H1 (cell line): ENCODE data around the gene VOPP1.

Source experiments
- ATF3 ChIP-seq: IDR thresholded peaks from 2 replicates; pipeline ENCODE4 v1.6.1; 2011; ENCODE audit warnings: low read depth, mild to moderate bottlenecking, low read length; ENCODE audit not compliant: insufficient read depth
- EP300 ChIP-seq, 2 experiments: IDR thresholded peaks; 1 replicate in 1 of 2; 2 replicates in 1 of 2; pipeline ENCODE4 v1.6.1; 2011 to 2012; ENCODE audit warnings: low read depth in 2 of 2, low read length in 2 of 2, mild to moderate bottlenecking in 2 of 2, borderline replicate concordance in 1 of 2, inconsistent platforms in 1 of 2, moderate library complexity in 1 of 2
- EZH2 ChIP-seq: fragments of 200-600 bp; sonication (generic); IDR thresholded peaks from 2 replicates; pipeline ENCODE4 v1.7.1; 2012; ENCODE audit warnings: low read depth, mild to moderate bottlenecking, moderate library complexity, low read length, inconsistent platforms; ENCODE audit not compliant: severe bottlenecking
- JUN ChIP-seq: IDR thresholded peaks from 2 replicates; pipeline ENCODE4 v1.6.1; 2011; ENCODE audit warnings: low read depth, mild to moderate bottlenecking, improper control_type of control experiment, low read length
- POLR2A ChIP-seq, 2 experiments: IDR thresholded peaks; 1 replicate in 1 of 2; 2 replicates in 1 of 2; pipeline ENCODE4 v1.6.1; 2011; ENCODE audit warnings: low read depth in 2 of 2, low read length in 2 of 2, mild to moderate bottlenecking in 2 of 2; ENCODE audit errors: control extremely low read depth in 1 of 2
- POLR2AphosphoS5 ChIP-seq: IDR thresholded peaks from 2 replicates; pipeline ENCODE4 v1.6.1; 2011; ENCODE audit warnings: low read depth, low read length
- SRF ChIP-seq: IDR thresholded peaks from 2 replicates; pipeline ENCODE4 v1.6.1; 2011; ENCODE audit warnings: mild to moderate bottlenecking, low read depth, low read length, moderate library complexity
- SUZ12 ChIP-seq: fragments of 200-600 bp; sonication (generic); IDR thresholded peaks from 2 replicates; pipeline ENCODE4 v1.6.1; 2012; ENCODE audit warnings: mild to moderate bottlenecking, inconsistent platforms, low read length, moderate library complexity, mixed read lengths
- TAF1 ChIP-seq: IDR thresholded peaks from 2 replicates; pipeline ENCODE4 v1.6.1; 2011; ENCODE audit warnings: mild to moderate bottlenecking, low read depth, low read length
- TF ChIP-seq, protein P1 (sequence below), 3 experiments: IDR thresholded peaks; 1 replicate in 2 of 3; 2 replicates in 1 of 3; pipeline versions ENCODE4 v1.5.1 to v1.6.1; 2011; ENCODE audit warnings: low read length in 3 of 3, mild to moderate bottlenecking in 3 of 3, inconsistent platforms in 2 of 3, low read depth in 1 of 3, moderate library complexity in 1 of 3; ENCODE audit not compliant: insufficient read depth in 1 of 3; ENCODE audit errors: control extremely low read depth in 1 of 3
- TF ChIP-seq, protein P2 (sequence below): IDR thresholded peaks from 2 replicates; pipeline ENCODE4 v1.6.1; 2011; ENCODE audit warnings: low read length, improper control_type of control experiment
- TF ChIP-seq, protein P3 (sequence below): IDR thresholded peaks from 2 replicates; pipeline ENCODE4 v1.6.1; 2012; ENCODE audit warnings: inconsistent platforms

DNA sequence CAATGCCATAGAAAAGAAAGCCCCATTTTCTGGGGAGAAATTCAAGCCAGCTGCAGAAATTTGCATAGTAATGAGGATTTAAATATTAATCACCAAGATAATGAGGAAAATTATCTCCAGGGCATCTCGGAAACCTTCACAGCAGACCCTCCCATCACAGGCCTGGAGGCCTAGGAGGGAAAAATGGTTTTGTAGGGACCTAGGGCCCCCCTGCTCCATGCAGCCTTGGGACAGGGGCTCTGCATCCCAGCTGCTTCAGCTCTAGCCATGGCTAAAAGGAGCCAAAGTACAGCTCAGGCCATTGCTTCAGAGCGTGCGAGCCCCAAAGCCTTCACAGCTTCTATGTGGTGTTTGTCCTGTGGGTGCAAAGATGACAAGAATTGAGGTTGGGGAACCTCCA is 46.6 kb upstream of the VOPP1 start:
- TF ChIP-seq, protein P1, sequence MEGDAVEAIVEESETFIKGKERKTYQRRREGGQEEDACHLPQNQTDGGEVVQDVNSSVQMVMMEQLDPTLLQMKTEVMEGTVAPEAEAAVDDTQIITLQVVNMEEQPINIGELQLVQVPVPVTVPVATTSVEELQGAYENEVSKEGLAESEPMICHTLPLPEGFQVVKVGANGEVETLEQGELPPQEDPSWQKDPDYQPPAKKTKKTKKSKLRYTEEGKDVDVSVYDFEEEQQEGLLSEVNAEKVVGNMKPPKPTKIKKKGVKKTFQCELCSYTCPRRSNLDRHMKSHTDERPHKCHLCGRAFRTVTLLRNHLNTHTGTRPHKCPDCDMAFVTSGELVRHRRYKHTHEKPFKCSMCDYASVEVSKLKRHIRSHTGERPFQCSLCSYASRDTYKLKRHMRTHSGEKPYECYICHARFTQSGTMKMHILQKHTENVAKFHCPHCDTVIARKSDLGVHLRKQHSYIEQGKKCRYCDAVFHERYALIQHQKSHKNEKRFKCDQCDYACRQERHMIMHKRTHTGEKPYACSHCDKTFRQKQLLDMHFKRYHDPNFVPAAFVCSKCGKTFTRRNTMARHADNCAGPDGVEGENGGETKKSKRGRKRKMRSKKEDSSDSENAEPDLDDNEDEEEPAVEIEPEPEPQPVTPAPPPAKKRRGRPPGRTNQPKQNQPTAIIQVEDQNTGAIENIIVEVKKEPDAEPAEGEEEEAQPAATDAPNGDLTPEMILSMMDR (IDR thresholded peaks at IDR 0.05; ENCODE audit: control extremely low read depth in 1 of 3, insufficient read depth in 1 of 3, low read depth in 1 of 3, low read length in 3 of 3) = no peak
- TF ChIP-seq POLR2A (IDR thresholded peaks at IDR 0.05; ENCODE audit: control extremely low read depth in 1 of 2, low read depth in 2 of 2, low read length in 2 of 2) (no peak), JUN (no peak), EP300 (IDR thresholded peaks at IDR 0.05; ENCODE audit: borderline replicate concordance in 1 of 2, low read depth in 2 of 2, low read length in 2 of 2) (no peak), TAF1 (no peak), ATF3 (no peak), SRF (no peak), POLR2AphosphoS5 (no peak), EZH2 (no peak), SUZ12 (no peak)
- TF ChIP-seq, protein P2, sequence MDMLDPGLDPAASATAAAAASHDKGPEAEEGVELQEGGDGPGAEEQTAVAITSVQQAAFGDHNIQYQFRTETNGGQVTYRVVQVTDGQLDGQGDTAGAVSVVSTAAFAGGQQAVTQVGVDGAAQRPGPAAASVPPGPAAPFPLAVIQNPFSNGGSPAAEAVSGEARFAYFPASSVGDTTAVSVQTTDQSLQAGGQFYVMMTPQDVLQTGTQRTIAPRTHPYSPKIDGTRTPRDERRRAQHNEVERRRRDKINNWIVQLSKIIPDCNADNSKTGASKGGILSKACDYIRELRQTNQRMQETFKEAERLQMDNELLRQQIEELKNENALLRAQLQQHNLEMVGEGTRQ = no peak
- TF ChIP-seq, protein P3, sequence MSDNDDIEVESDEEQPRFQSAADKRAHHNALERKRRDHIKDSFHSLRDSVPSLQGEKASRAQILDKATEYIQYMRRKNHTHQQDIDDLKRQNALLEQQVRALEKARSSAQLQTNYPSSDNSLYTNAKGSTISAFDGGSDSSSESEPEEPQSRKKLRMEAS = no peak
